K562 (cell line): ENCODE data around the gene SLC38A11. TPM values are rescaled to one million over a fixed set of nuclear protein-coding genes. Genes with fewer than 3 reads are reported as not detected.

Experiments used
- ATAC-seq: fragments of 200-7000 bp; cut with Tn5 transposase; 3 replicates; pipeline ENCODE4 v1.9.1; 2020; ENCODE audit warnings: moderate library complexity
- BruUV-seq: library from RNA; stranded (reverse); fragments of 400-500 nt; replicated peaks from 2 replicates; lab custom pipeline; 2021; lab: Mats Ljungman, UMichigan
- CTCF ChIA-PET: fragments of 300-600 bp; formaldehyde crosslinking; extraction: SDS; loops from one replicate; lab custom pipeline; 2021; ENCODE audit warnings: low intra/inter-chr PET ratio; lab: Yijun Ruan, JAX
- POLR2A ChIA-PET: fragments of 300-600, 350-650 bp; sonication (Branson Sonifier 250); formaldehyde crosslinking; extraction: SDS; loops from one replicate; lab custom pipeline; 2021; ENCODE audit warnings: antibody characterized with exemption, inconsistent platforms; lab: Yijun Ruan, JAX
- DNase-seq, 4 experiments: peaks; one replicate each; pipeline versions ENCODE4 v3.0.0 to v3.0.0-alpha.2; 2011 to 2018; ENCODE audit warnings: low spot score in 3 of 4, mixed read lengths in 3 of 4; ENCODE audit errors: extremely low read depth in 1 of 4
- FAIRE-seq: peaks from 2 replicates; lab custom pipeline; 2011; peaks lifted over from hg19 to GRCh38; lab: Jason Lieb, UNC
- H2AFZ ChIP-seq: 2 replicates; pipeline ENCODE4 v1.6.0; 2011; ENCODE audit warnings: low read depth, low read length, control low read depth, inconsistent platforms
- H3K27ac ChIP-seq: fragments of 200-600 bp; 3 replicates; pipeline ENCODE4 v1.8.0; 2011; ENCODE audit warnings: low read depth, mild to moderate bottlenecking, control low read depth, inconsistent platforms, low read length, moderate library complexity, mixed read lengths; ENCODE audit errors: extremely low read depth
- H3K27me3 ChIP-seq, 2 experiments: fragments of 300-600 bp in 1 of 2; 2 replicates in 1 of 2; 3 replicates in 1 of 2; pipeline versions ENCODE4 v1.6.0 to v1.8.0; 2011; ENCODE audit warnings: inconsistent platforms in 2 of 2, low read length in 2 of 2, mild to moderate bottlenecking in 1 of 2, mixed read lengths in 1 of 2, moderate library complexity in 1 of 2; ENCODE audit not compliant: control insufficient read depth in 2 of 2, insufficient read depth in 2 of 2
- H3K36me3 ChIP-seq: fragments of 300-600 bp; 3 replicates; pipeline ENCODE4 v1.8.0; 2011; ENCODE audit warnings: mild to moderate bottlenecking, low read length, inconsistent platforms; ENCODE audit not compliant: control insufficient read depth, insufficient read depth
- H3K4me1 ChIP-seq, 2 experiments: fragments of 200-600 bp in 1 of 2; replicated peaks in 1 of 2; 2 replicates in 1 of 2; 3 replicates in 1 of 2; pipeline versions ENCODE4 v1.5.1 to v1.8.0; 2011; ENCODE audit warnings: inconsistent platforms in 2 of 2, low read length in 2 of 2, mild to moderate bottlenecking in 1 of 2, mixed read lengths in 1 of 2, moderate library complexity in 1 of 2; ENCODE audit not compliant: control insufficient read depth in 2 of 2, insufficient read depth in 2 of 2
- H3K4me2 ChIP-seq: 2 replicates; pipeline ENCODE4 v1.6.1; 2011; ENCODE audit warnings: low read length, control low read depth, inconsistent platforms, mixed read lengths; ENCODE audit not compliant: insufficient read depth
- H3K4me3 ChIP-seq: fragments of 200-600 bp; sonication (generic), shearing (Covaris generic); 2 replicates; pipeline ENCODE4 v1.5.1; 2016; ENCODE audit warnings: control low read depth, inconsistent platforms
- H3K79me2 ChIP-seq: fragments of 200-600 bp; 3 replicates; pipeline ENCODE4 v1.8.0; 2011; ENCODE audit warnings: low read length, inconsistent platforms; ENCODE audit not compliant: control insufficient read depth, insufficient read depth
- H3K9ac ChIP-seq, 2 experiments: 2 replicates each; pipeline versions ENCODE4 v1.6.0 to v1.6.1; 2011; ENCODE audit warnings: low read depth in 2 of 2, low read length in 2 of 2, control low read depth in 1 of 2, inconsistent platforms in 1 of 2, mild to moderate bottlenecking in 1 of 2, mixed read lengths in 1 of 2; ENCODE audit not compliant: insufficient read depth in 1 of 2
- H3K9me1 ChIP-seq: one replicate; pipeline ENCODE4 v1.6.0; 2011; ENCODE audit warnings: inconsistent platforms, mild to moderate bottlenecking, low read length, moderate library complexity; ENCODE audit not compliant: control insufficient read depth, insufficient read depth
- H3K9me3 ChIP-seq: replicated peaks from 2 replicates; pipeline ENCODE4 v1.5.1; 2011; ENCODE audit warnings: low read depth, low read length, inconsistent platforms; ENCODE audit not compliant: control insufficient read depth, insufficient read depth
- H4K20me1 ChIP-seq: replicated peaks from 2 replicates; pipeline ENCODE4 v1.6.1; 2011; ENCODE audit warnings: low read length, inconsistent platforms, mixed read lengths; ENCODE audit not compliant: control insufficient read depth, insufficient read depth
- CTCF ChIP-seq, 3 experiments: IDR thresholded peaks in 2 of 3; conservative IDR thresholded peaks in 1 of 3; 2 replicates each; pipeline ENCODE4 v1.5.1; 2011 to 2012; ENCODE audit warnings: low read length in 3 of 3, mild to moderate bottlenecking in 3 of 3, control low read depth in 2 of 3, improper control_type of control experiment in 1 of 3, inconsistent platforms in 1 of 3, low read depth in 1 of 3, mixed read lengths in 1 of 3, moderate library complexity in 1 of 3; ENCODE audit not compliant: insufficient read depth in 2 of 3
- HMG20A ChIP-seq: fragments of 450-650 bp; formaldehyde crosslinking; conservative IDR thresholded peaks from 2 replicates; pipeline ENCODE4 v1.4.0; 2020; ENCODE audit warnings: mild to moderate bottlenecking, mixed read lengths
- HNRNPK ChIP-seq: fragments of 200-400 bp; formaldehyde crosslinking; IDR thresholded peaks from one replicate; pipeline ENCODE4 v1.6.1; 2018; ENCODE audit warnings: mild to moderate bottlenecking, low read depth, low read length; ENCODE audit not compliant: poor library complexity, severe bottlenecking
- NCOR1 ChIP-seq: fragments of 450-650 bp; IDR thresholded peaks from 2 replicates; pipeline ENCODE4 v1.6.1; 2016; ENCODE audit warnings: mild to moderate bottlenecking, moderate library complexity
- RAD21 ChIP-seq, 2 experiments: fragments of 250-450 bp in 1 of 2; fragments of 450-650 bp in 1 of 2; sonication (Bioruptor Pico) in 1 of 2; formaldehyde crosslinking in 1 of 2; IDR thresholded peaks in 1 of 2; conservative IDR thresholded peaks in 1 of 2; 2 replicates each; pipeline versions ENCODE4 v1.4.0 to v1.8.0; 2020 to 2022; ENCODE audit warnings: mild to moderate bottlenecking in 2 of 2, moderate library complexity in 1 of 2
- SNRNP70 ChIP-seq: fragments of 200-400 bp; formaldehyde crosslinking; optimal IDR thresholded peaks from 2 replicates; pipeline ENCODE3; 2017; ENCODE audit warnings: low read depth, low read length
- ZNF318 ChIP-seq, 2 experiments: fragments of 450-650 bp; IDR thresholded peaks; 2 replicates each; pipeline ENCODE4 v1.6.1; 2016; ENCODE audit warnings: mild to moderate bottlenecking in 2 of 2, borderline replicate concordance in 1 of 2, low read depth in 1 of 2, moderate library complexity in 1 of 2
- WGBS: fragments of 100-300 bp; shearing (Covaris generic); methylation state at CpG from one replicate; pipeline ENCODE4 v1.1.6; 2016; ENCODE audit warnings: low coverage, mixed read lengths; ENCODE audit not compliant: insufficient coverage; ENCODE audit errors: missing lambda C conversion rate; 5-methylcytosine and 5-hydroxymethylcytosine counted together
- in situ Hi-C: fragments of 300-500 bp; cut with MboI; formaldehyde crosslinking; loops from 4 replicates; pipeline ENCODE4 v1.15.0; 2018; ENCODE audit warnings: inconsistent platforms, mixed read lengths
- intact Hi-C: fragments of 100-400 bp; cut with micrococcal nuclease; formaldehyde crosslinking; loops from 2 replicates; pipeline ENCODE4 v1.14.2; 2022
- polyA plus RNA-seq, 8 experiments: library from polyadenylated mRNA; depleted of rRNA in 4 of 8; stranded (reverse) in 5 of 8; unstranded in 3 of 8; fragments of >200 nt; fragmentation: Nextera tagmentation in 2 of 8; fragmentation: Illumina TruSeq in 1 of 8; extraction: Ambion mirVana in 2 of 8; extraction: Trizol in 1 of 8; gene quantifications; 2 replicates each; pipeline versions ENCODE4 v1.2.1 to v1.2.3, GENCODE V29; 2011 to 2014; ENCODE audit warnings: inconsistent platforms in 1 of 8, missing spikeins in 1 of 8
- total RNA-seq, 7 experiments: library from RNA; depleted of rRNA in 6 of 7; stranded (reverse); fragments of >200 nt in 6 of 7; fragmentation: Illumina TruSeq in 2 of 7; extraction: Trizol in 2 of 7; gene quantifications; 2 replicates each; pipeline versions ENCODE4 v1.2.1 to v1.2.3, GENCODE V29; 2011 to 2021; ENCODE audit warnings: low replicate concordance in 1 of 7

SLC38A11 gene
- total and polyA plus RNA-seq, 9 of the 15 experiments (the other 6 are each of a cell fraction or from before 2014, with no cell fraction given), result not detected

- Histone ChIP-seq H3K9ac (no peak overlapping the region), H3K79me2 (no peaks in the 10 kb centered on the region), H3K4me1 (no peaks in the 10 kb centered on the region), H3K9me3 (no peaks in the 10 kb centered on the region), H3K27ac (no peak overlapping the region), H3K4me3 (no peak overlapping the region), H4K20me1 (no peaks in the 10 kb centered on the region), H3K4me2 (no peak overlapping the region), H3K36me3 (no peaks in the 10 kb centered on the region), H2AFZ (no peak overlapping the region), H3K27me3 (no peaks in the 10 kb centered on the region), H3K9me1 (no peaks in the 10 kb centered on the region)
- DNase-seq (peak in 2 of 4 experiments; percentile 16 to 82), FAIRE-seq (peak; percentile 86), ATAC-seq (peak; percentile 87)
- no TSS peak for BruUV-seq
- WGBS, result 1% methylated on average over 5 of the region's 5 CpGs
- in situ Hi-C loops, result no loop called here
- ChIA-PET POLR2A (interaction anchor here (0.6 kb wide), 1 partner anchor 1552 kb away, joined by 3 read pairs; no protein-coding TSS in a partner anchor), CTCF (interaction anchor here (1.0 kb wide), 1 partner anchor 1135 kb away, joined by 3 read pairs; the partner anchor contains the start of gene SCN1A)
- intact Hi-C loops, result loop anchor here (2.0 to 10.0 kb wide), 7 partner anchors 212 to 1524 kb away; partner anchors contain the start of gene SCN3A
- TF ChIP-seq RAD21 (CRISPR knock-in tag; conservative IDR thresholded peaks at IDR 0.05 in 1 of 2, IDR thresholded peaks at IDR 0.05 in 1 of 2) (peak; percentile 27 to 38; a peak in 3 of 4 replicates), HNRNPK (no peak), CTCF (IDR thresholded peaks at IDR 0.05 in 2 of 3, conservative IDR thresholded peaks at IDR 0.05 in 1 of 3; ENCODE audit: insufficient read depth in 2 of 3, low read depth in 1 of 3, low read length in 3 of 3) (peak; percentile 20 to 63 (median 45); a peak in 4 of 6 replicates), ZNF318 (IDR thresholded peaks at IDR 0.05; ENCODE audit: borderline replicate concordance in 1 of 2, low read depth in 1 of 2) (no peak), SNRNP70 (no peak), HMG20A (CRISPR knock-in tag) (no peak), NCOR1 (no peak)
Observed at GRCh38 chr2:164992818-164993217, 37.5 kb upstream of the SLC38A11 start.
